ENCODE data around the gene KRT84. TPM values are rescaled to one million over a fixed set of nuclear protein-coding genes. Genes with fewer than 3 reads are reported as not detected.

The KRT84 gene
- total RNA-seq, 1 experiment from 2014 or later = not detected

DNA sequence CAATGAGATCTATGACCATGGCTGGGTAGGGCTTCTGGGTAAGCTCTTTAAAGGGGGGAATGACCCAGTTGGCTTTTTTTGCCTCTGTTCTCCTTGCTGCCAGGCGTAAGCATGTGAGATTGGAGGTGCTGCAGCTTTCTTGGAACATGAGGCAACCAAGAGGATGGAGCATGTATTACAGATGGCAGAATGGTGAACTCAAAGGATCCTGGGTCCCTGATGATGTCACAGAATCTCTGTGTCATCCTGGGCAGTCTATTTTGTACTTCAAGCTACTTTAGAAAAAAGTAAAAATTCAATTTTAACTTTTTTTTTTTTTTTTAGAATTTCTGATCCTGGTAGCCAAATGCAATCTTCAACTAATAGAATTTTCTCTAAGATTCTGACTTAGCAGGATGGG, 12.7 kb upstream of the KRT84 start:
- intact Hi-C loops (cut with micrococcal nuclease) = loop anchor here (5.0 kb wide), 3 partner anchors 164 to 256 kb away; no protein-coding TSS in a partner anchor
- Histone ChIP-seq H2AFZ (ENCODE audit: low read depth, low read length, poor library complexity, severe bottlenecking) (no peak overlapping the region), H3K27ac (ENCODE audit: low read depth, low read length) (no peak overlapping the region), H3K79me2 (ENCODE audit: insufficient read depth, low read length) (no peaks in the 10 kb centered on the region), H3K36me3 (ENCODE audit: control insufficient read depth in 1 of 2, insufficient read depth in 2 of 2, low read length in 2 of 2) (no peaks in the 10 kb centered on the region), H3K4me3 (replicated peaks in 1 of 2; ENCODE audit: low read depth in 1 of 2, low read length in 2 of 2) (no peak overlapping the region), H3K9me2 (ENCODE audit: insufficient read depth) (no peaks in the 10 kb centered on the region), H3K9ac (ENCODE audit: low read length) (no peak overlapping the region), H4K20me1 (ENCODE audit: insufficient read depth) (no peaks in the 10 kb centered on the region), H3K4me1 (ENCODE audit: control insufficient read depth in 1 of 2, insufficient read depth in 2 of 2, low read length in 2 of 2) (peaks cover 0 to 5% of the 10 kb centered on the region in 2 experiments; a peak in 1 of 4 replicates), H3K27me3 (ENCODE audit: insufficient read depth, low read length) (no peaks in the 10 kb centered on the region), H3K9me3 (ENCODE audit: control insufficient read depth in 1 of 2, insufficient read depth in 1 of 2, low read depth in 1 of 2, low read length in 2 of 2) (no peaks in the 10 kb centered on the region), H3K4me2 (ENCODE audit: low read length) (no peak overlapping the region)
- TF ChIP-seq TCF7L2 (IDR thresholded peaks at IDR 0.05; ENCODE audit: borderline replicate concordance, extremely low read depth, insufficient read depth, insufficient read length) (no peak), CTCF (IDR thresholded peaks at IDR 0.05 in 2 of 3, conservative IDR thresholded peaks at IDR 0.05 in 1 of 3; ENCODE audit: borderline replicate concordance in 1 of 3, insufficient read depth in 1 of 3, low read depth in 2 of 3, low read length in 2 of 3) (peak in 1 of 3 experiments; percentile 10; a peak in 1 of 6 replicates), CBX3 (IDR thresholded peaks at IDR 0.05; ENCODE audit: low read depth) (no peak)
- DNase-seq (ENCODE audit: low read depth, low spot score) (no peak), ATAC-seq (no peak)
- ChIA-PET POLR2A (no interaction called here), RAD21 (ENCODE audit: low non-redundant PET in 1 of 2, low total read pairs in 2 of 2, uncharacterized antibody in 2 of 2, unreplicated experiment in 2 of 2) (interaction anchor here in 1 of 2 experiments (0.7 kb wide), 1 partner anchor 10 kb away, joined by 3 read pairs; no protein-coding TSS in a partner anchor), CTCF (interaction anchor here (0.6 to 3.4 kb wide), 4 partner anchors 469 to 487 kb away, joined by 3 to 12 read pairs (median 4); no protein-coding TSS in a partner anchor)
- no TSS peak for BruUV-seq (replicated peaks)

GRCh38 chr12:52396656-52397055, 11.2 kb upstream of the KRT84 start:
- no peak overlapping the region for H3K9ac ChIP-seq (ENCODE audit: low read length)
- CTCF ChIA-PET = interaction anchor here (1.1 to 4.0 kb wide), 14 partner anchors 10 to 584 kb away, joined by 3 to 73 read pairs (median 11); partner anchors contain the start of genes KRT82 and KRT84
- no peak overlapping the region for H2AFZ ChIP-seq (ENCODE audit: low read depth, low read length, poor library complexity, severe bottlenecking)
- DNase-seq (ENCODE audit: low read depth, low spot score) = no peak
- no peak overlapping the region for H3K4me2 ChIP-seq (ENCODE audit: low read length)
- H3K27me3 ChIP-seq (ENCODE audit: insufficient read depth, low read length) = no peaks in the 10 kb centered on the region
- H4K20me1 ChIP-seq (ENCODE audit: insufficient read depth) = no peaks in the 10 kb centered on the region
- no peak overlapping the region for H3K27ac ChIP-seq (ENCODE audit: low read depth, low read length)
- TF ChIP-seq CBX3 (IDR thresholded peaks at IDR 0.05; ENCODE audit: low read depth) (no peak), CTCF (IDR thresholded peaks at IDR 0.05 in 2 of 3, conservative IDR thresholded peaks at IDR 0.05 in 1 of 3; ENCODE audit: borderline replicate concordance in 1 of 3, insufficient read depth in 1 of 3, low read depth in 2 of 3, low read length in 2 of 3) (no peak), ELF1 (IDR thresholded peaks at IDR 0.05; ENCODE audit: borderline replicate concordance, low read depth) (no peak), EZH2 (IDR thresholded peaks at IDR 0.05) (no peak), EGR1 (IDR thresholded peaks at IDR 0.05; ENCODE audit: low read depth) (no peak), ZFX (IDR thresholded peaks at IDR 0.05) (no peak), FOSL1 (IDR thresholded peaks at IDR 0.05; ENCODE audit: low read depth) (no peak), EZH2phosphoT487 (IDR thresholded peaks at IDR 0.05; ENCODE audit: borderline replicate concordance) (no peak)
- H3K36me3 ChIP-seq (ENCODE audit: control insufficient read depth in 1 of 2, insufficient read depth in 2 of 2, low read length in 2 of 2) = no peaks in the 10 kb centered on the region
- no peaks in the 10 kb centered on the region for H3K79me2 ChIP-seq (ENCODE audit: insufficient read depth, low read length)
- H3K4me3 ChIP-seq (replicated peaks in 1 of 2; ENCODE audit: low read depth in 1 of 2, low read length in 2 of 2) = no peak overlapping the region
- H3K9me2 ChIP-seq (ENCODE audit: insufficient read depth) = no peaks in the 10 kb centered on the region
- BruUV-seq (replicated peaks) = no TSS peak
- intact Hi-C loops (cut with micrococcal nuclease) = loop anchor here (1.0 to 5.0 kb wide), 4 partner anchors 111 to 254 kb away; no protein-coding TSS in a partner anchor
- POLR2A ChIA-PET = interaction anchor here (1.4 to 2.1 kb wide), 2 partner anchors 165 to 469 kb away, joined by 3 to 6 read pairs; no protein-coding TSS in a partner anchor
- RAD21 ChIA-PET (ENCODE audit: low non-redundant PET in 1 of 2, low total read pairs in 2 of 2, uncharacterized antibody in 2 of 2, unreplicated experiment in 2 of 2) = interaction anchor here in 1 of 2 experiments (1.4 kb wide), 1 partner anchor 474 kb away, joined by 7 read pairs; no protein-coding TSS in a partner anchor
- peaks cover 0 to 6% of the 10 kb centered on the region in 2 experiments; a peak in 1 of 4 replicates for H3K4me1 ChIP-seq (ENCODE audit: control insufficient read depth in 1 of 2, insufficient read depth in 2 of 2, low read length in 2 of 2)
- H3K9me3 ChIP-seq (ENCODE audit: control insufficient read depth in 1 of 2, insufficient read depth in 1 of 2, low read depth in 1 of 2, low read length in 2 of 2) = no peaks in the 10 kb centered on the region
- ATAC-seq = no peak

All from HCT116 (cell line).